GM19372 (cell line): Measurements from ENCODE around the gene SHISAL2A.
A peak's percentile ranks its signal among the peaks of the same experiment; 100 is the strongest.

ENCODE experiments used
- ATAC-seq: cut with Tn5 transposase; IDR thresholded peaks from one replicate; pipeline ENCODE4 v1.9.1; 2021; ENCODE audit warnings: mild to moderate bottlenecking, low read depth, moderate library complexity; ENCODE audit not compliant: unreplicated experiment

Gene SHISAL2A

GRCh38 chr1:52615489-52616042, 17.4 kb upstream of the SHISAL2A start:
- ATAC-seq = no peak

DNA sequence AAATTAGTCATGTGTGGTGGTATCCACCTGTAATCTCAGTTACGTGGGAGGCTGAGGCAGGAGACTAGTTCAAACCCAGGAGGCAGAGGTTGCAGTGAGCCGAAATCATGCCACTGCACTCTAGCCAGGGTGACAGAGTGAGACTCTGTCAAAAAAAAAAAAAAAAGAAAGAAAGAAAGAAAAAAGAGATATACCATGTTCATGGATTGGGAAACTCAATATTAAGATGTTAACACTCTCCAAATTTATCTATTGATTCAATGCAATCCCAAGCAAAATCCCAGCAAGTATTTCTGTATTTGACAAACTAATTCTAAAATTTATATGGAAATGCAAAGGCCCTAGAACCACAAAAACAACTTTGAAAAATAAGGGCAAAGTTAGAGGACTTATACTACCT, 11.0 kb upstream of the SHISAL2A start:
- ATAC-seq = no peak

DNA sequence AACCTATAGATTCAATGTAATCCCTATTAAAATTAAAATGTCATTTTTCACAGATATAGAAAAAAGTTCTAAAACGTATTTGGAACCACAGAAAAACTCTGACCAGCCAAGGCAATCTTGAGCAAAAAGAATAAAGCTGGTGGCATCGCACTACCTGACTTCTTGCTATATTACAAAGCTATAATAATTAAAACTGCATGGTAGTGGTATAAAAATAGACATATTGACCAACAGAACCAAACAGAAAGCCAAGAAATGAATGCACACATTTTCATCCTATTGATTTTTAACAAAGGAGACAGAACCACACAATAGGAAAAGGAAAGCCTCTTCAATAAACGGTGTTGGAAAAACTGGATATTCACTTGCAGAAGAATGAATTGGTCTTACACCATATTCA, 9.2 kb upstream of the SHISAL2A start:
- ATAC-seq = no peak

DNA sequence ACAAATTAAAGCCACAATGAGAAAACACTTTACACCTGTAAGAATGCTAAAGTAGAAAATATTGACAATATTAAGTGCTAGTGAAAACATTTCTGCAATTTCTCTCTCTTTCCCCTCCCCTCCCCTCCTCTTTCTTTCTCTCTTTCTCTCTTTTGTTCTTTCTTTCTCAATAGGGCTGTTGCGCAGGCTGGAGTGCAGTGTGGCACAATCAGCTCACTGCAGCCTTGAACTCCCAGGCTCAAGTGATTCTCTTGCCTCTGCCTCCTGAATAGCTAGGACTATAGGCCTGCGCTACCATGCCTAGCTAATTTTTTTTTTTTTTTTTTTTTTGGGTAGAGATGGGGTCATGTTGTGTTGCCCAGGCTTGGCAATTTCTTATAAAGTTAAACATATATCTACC, 5.9 kb upstream of the SHISAL2A start:
- ATAC-seq = no peak

- ATAC-seq = no peak
Measured at GRCh38 chr1:52628614-52629324, 4.2 kb upstream of the SHISAL2A start.

- ATAC-seq = no peak
Measured at GRCh38 chr1:52629325-52629643, 3.7 kb upstream of the SHISAL2A start.

DNA sequence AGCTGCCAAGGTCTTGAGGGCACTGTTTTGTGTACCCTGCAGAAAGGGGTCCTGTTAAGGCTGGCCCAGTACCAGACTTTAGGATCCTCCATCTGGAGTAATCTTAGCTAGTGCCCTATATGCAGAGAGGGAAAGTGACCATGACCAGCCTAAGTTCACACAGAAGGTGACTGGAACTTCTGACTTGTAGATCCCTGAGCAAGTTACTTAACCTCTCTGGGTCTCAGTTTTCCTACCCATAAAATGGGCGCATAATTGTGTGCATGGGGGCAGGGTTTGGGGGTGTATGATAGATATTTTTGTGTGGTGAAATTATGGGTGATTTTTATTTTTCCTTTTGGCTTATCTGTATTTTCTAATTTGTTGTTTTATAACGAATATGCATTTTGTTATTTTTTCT, 3.3 kb upstream of the SHISAL2A start:
- no peak for ATAC-seq

DNA sequence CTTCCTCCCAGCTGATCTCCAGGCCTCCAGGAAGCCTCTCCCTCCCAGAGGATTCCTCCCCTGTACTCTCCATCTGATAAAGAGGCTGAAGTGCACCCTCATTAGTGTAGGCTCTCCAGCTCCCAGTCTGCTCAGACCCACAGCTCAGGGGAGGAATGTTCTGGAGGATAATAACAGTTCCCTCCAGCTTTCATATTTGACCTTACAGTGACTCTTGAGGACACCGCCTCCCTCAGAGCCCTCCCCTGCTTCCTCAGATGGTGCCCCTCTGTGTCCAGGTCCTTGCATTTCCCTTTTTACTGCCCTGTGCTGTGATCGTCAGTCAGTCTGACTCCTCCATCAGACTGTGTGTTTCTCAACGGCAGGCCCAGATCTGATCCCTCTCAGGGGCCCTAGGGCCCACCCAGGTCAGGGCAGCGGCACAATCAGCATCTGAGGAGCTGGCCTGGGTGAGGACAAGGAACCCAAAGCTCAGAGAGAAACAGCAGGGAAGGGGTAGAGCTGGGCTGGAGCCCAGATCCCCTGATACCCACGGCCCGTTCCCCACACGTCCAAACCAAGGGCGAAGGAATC, 1.1 kb upstream of the SHISAL2A start:
- ATAC-seq = no peak

- no peak for ATAC-seq
Measured at GRCh38 chr1:52633291-52633754, 355 bp downstream of the SHISAL2A start.

GRCh38 chr1:52634111-52634510, 1.1 kb downstream of the SHISAL2A start:
- ATAC-seq = no peak

DNA sequence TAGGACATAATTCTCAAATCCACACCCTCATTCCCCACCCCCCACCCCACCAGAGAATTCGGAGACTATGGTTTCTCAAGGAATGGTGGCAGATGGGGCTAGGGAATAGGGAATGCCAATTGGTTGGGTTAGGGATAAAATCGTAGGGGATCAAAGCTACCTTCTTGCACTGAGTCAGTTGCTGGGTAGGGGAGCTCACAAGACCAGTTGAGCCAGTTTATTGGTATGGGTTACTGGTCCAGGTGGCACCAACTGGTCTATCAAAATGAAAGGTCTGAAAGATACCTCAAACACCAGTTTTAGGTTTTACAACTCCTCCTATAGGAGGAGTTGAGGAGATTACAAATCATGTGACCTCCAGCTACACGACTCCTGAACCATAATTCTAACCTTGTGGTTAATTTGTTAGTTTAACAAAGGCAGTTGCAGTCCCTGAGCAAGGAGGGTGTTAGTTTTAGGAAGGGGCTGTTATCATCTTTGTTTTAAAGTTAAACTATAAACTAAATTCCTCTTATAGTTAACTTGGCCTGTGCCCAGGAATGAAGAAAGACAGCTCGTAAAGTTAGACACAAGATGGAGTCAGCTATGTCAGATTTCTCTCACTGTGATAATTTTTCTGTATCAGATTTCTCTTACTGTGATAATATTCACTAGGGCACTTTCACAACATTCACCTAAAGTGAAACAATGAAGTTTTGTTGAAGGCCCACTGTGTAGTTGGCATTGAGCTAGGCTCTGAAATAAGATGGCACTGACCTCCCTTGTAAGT, 2.5 kb downstream of the SHISAL2A start:
- no peak for ATAC-seq

- peak; percentile 64 for ATAC-seq
Measured at GRCh38 chr1:52636721-52637695, 4.0 kb downstream of the SHISAL2A start.

- ATAC-seq = no peak
Measured at GRCh38 chr1:52637946-52638345, 5.0 kb downstream of the SHISAL2A start.

DNA sequence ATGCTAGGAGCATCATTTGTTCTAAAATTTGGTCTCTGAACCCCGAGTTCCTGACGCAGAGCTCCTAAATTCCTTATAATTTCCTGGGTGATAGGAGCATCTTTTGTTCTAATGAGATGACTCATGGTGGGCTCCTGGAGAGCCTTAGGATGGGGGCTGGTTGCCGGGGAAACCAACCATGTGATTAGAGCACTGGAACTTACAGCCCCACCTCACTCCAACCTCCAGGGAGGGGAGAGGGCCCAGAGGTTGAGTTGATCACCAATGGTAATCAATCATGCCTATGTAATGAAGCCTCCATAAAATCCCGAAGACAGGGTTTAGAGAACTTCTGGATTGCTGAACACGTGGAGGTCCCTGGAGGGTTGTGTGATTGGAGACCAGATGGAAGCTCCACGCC, 7.7 kb downstream of the SHISAL2A start:
- no peak for ATAC-seq

- no peak for ATAC-seq
Measured at GRCh38 chr1:52641307-52641706, 8.3 kb downstream of the SHISAL2A start.

DNA sequence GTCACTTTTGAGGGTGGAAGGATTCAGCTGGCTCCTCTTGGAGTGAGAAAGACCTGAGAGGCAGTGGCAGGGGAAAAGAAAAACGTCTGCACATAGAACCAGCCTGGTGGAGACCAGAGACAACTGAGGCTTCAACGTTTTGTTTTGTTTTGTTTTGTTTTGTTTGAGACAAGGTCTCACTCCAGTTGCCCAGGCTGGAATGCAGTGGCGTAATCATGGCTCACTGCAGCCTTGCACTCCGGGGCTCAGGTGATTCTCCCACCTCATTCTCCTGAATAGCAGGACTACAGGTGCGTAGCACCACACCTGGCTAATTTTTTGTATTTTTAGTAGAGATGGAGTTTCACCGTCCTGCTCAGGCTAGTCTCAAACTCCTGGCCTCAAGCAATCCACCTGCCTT, 12.3 kb downstream of the SHISAL2A start:
- no peak for ATAC-seq

DNA sequence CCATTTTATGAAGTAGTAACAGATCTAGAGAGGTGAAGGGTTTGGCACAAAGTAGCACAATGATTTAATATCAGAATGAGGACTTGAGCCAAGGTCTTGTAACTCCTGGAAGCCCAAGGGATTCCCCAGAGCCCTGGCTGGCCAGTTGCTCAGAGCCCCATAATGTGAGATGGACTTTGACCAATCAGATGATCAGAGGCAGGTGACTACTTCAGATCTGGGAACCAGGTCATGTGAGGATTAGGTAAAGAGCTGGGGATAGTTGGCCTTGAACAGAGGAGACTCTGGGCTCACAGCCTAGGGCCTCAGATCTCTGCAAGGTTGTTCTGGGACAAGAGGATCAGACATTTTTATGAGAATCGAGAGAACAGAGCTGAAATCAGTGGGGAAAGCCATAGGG, 18.9 kb downstream of the SHISAL2A start:
- ATAC-seq = no peak

GRCh38 chr1:52653207-52653849, 20.4 kb downstream of the SHISAL2A start:
- no peak for ATAC-seq

- ATAC-seq = no peak
Measured at GRCh38 chr1:52654063-52654462, 21.1 kb downstream of the SHISAL2A start.

DNA sequence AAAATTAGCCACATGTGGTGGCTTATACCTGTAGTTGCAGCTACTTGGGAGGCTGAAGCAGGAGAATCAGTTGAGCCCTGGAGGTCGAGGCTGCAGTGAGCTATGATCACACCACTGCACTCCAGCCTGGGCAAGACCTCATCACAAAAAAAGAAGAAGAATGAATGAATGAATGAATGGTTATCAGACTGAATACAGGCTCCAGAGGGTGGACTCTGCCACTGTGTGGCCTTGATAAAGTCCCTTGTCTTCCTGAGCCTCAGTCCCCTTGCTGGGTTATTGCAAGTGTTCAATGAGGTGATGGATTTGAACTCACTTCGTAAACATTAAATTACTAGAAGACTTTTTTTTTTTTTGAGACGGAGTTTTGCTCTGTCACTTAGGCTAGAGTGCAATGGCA, 24.7 kb downstream of the SHISAL2A start:
- ATAC-seq = no peak
